ENCODE data around the gene PPM1D. TPM values are rescaled to one million over a fixed set of nuclear protein-coding genes. Genes with fewer than 3 reads are reported as not detected.

The PPM1D gene
- total and polyA plus RNA-seq, 2 of the 13 experiments (the other 11 are each of a cell fraction or from before 2014, with no cell fraction given) = 8.0 to 26.2 TPM

GRCh38 chr17:60560860-60561257, 39.1 kb upstream of the PPM1D start (continued):
- TF ChIP-seq ZSCAN31 (CRISPR knock-in tag; IDR thresholded peaks at IDR 0.05; ENCODE audit: low read depth) = peak; percentile 100
- peak in 1 of 2 experiments; percentile 44; a peak in 1 of 4 replicates for TF ChIP-seq POLR2A (IDR thresholded peaks at IDR 0.05; ENCODE audit: insufficient read depth in 1 of 2, low read depth in 2 of 2, low read length in 2 of 2)
- TF ChIP-seq TRIM24 (CRISPR knock-in tag; IDR thresholded peaks at IDR 0.05) = no peak
- 0 out of 2 replicates have a peak, but pooled peaks have one; percentile 11 for TF ChIP-seq AKAP8 (CRISPR knock-in tag; IDR thresholded peaks at IDR 0.05)
- TF ChIP-seq ZFP41 (CRISPR knock-in tag; IDR thresholded peaks at IDR 0.05; ENCODE audit: borderline replicate concordance) = no peak
- TF ChIP-seq ELF3 (CRISPR knock-in tag; IDR thresholded peaks at IDR 0.05) = peak; percentile 38; the same call in 1 of the 2 replicates

DNA sequence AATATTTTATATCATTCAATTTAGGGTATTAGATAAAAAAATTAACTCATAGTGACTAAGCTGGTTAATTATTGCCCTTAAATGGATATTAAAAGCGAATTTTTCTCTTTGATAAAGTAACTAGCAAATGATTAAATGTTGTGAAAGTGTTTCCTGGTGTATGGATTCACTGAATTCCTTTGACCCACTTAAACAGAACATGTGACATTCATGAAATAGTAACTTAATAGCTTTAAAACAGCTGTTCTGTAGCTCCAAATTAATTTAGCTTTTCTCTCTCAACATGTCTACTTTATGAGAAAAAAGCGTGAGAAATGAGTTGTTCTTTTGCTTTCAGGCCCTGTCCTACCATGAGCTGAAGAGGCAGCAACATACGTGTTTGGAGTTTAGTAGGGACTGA, 37.6 kb upstream of the PPM1D start:
- no peaks in the 10 kb centered on the region for H3K36me3 ChIP-seq (replicated peaks in 1 of 2; ENCODE audit: control insufficient read depth in 1 of 2, insufficient read depth in 2 of 2, low read length in 2 of 2)
- H2AFZ ChIP-seq (ENCODE audit: low read length) = peak overlapping the region; percentile 30
- FAIRE-seq = no peak
- POLR2A ChIA-PET = interaction anchor here (0.6 to 1.1 kb wide), 2 partner anchors 13 to 37 kb away, joined by 3 to 4 read pairs; no protein-coding TSS in a partner anchor
- in situ Hi-C loops (cut with HindIII; ENCODE audit: extremely low pct_ligation_motif_present, low pct_unique_long_range_greater_than_20kb) = no loop called here
- H3K4me1 ChIP-seq (ENCODE audit: insufficient read depth, low read length) = peaks cover 38% of the 10 kb centered on the region
- H4K20me1 ChIP-seq (ENCODE audit: insufficient read depth, low read length) = no peaks in the 10 kb centered on the region
- H3K4me3 ChIP-seq (replicated peaks in 1 of 3; ENCODE audit: insufficient read depth in 1 of 3, low read depth in 2 of 3, low read length in 3 of 3) = no peak overlapping the region
- CTCF ChIA-PET (ENCODE audit: low intra/inter-chr PET ratio, low total read pairs) = no interaction called here
- H3K79me2 ChIP-seq (ENCODE audit: insufficient read depth, low read length) = no peaks in the 10 kb centered on the region
- intact Hi-C loops (cut with micrococcal nuclease; ENCODE audit: unreplicated experiment) = no loop called here
- no peaks in the 10 kb centered on the region; a peak in 1 of 5 replicates for H3K27me3 ChIP-seq (ENCODE audit: control insufficient read depth in 1 of 2, insufficient read depth in 2 of 2, low read length in 2 of 2)
- ATAC-seq = no peak
- H3K4me2 ChIP-seq (ENCODE audit: low read depth, low read length) = no peak overlapping the region
- H3K9me3 ChIP-seq (ENCODE audit: low read length) = peaks cover 10% of the 10 kb centered on the region; the same call in 1 of the 2 replicates
- BruUV-seq (replicated peaks) = no TSS peak
- WGBS (ENCODE audit: low lambda C conversion rate) = 76% methylated on average over 3 of the region's 3 CpGs
- H3K9ac ChIP-seq (ENCODE audit: insufficient read depth, low read depth, low read length) = no peak overlapping the region
- DNase-seq (ENCODE audit: low spot score) = no peak
- H3K27ac ChIP-seq (ENCODE audit: extremely low read length, insufficient read depth, low read length) = no peak overlapping the region
- TF ChIP-seq ZNF143 (CRISPR knock-in tag; IDR thresholded peaks at IDR 0.05) = no peak

- Histone ChIP-seq H4K20me1 (ENCODE audit: insufficient read depth, low read length) (no peaks in the 10 kb centered on the region), H3K4me1 (ENCODE audit: insufficient read depth, low read length) (peaks cover 34% of the 10 kb centered on the region), H3K27ac (ENCODE audit: extremely low read length, insufficient read depth, low read length) (no peak overlapping the region), H3K4me3 (replicated peaks in 1 of 3; ENCODE audit: insufficient read depth in 1 of 3, low read depth in 2 of 3, low read length in 3 of 3) (no peak overlapping the region), H3K4me2 (ENCODE audit: low read depth, low read length) (no peak overlapping the region), H3K9ac (ENCODE audit: insufficient read depth, low read depth, low read length) (no peak overlapping the region), H3K79me2 (ENCODE audit: insufficient read depth, low read length) (no peaks in the 10 kb centered on the region), H3K36me3 (replicated peaks in 1 of 2; ENCODE audit: control insufficient read depth in 1 of 2, insufficient read depth in 2 of 2, low read length in 2 of 2) (no peaks in the 10 kb centered on the region), H2AFZ (ENCODE audit: low read length) (no peak overlapping the region), H3K9me3 (ENCODE audit: low read length) (no peaks in the 10 kb centered on the region), H3K27me3 (ENCODE audit: control insufficient read depth in 1 of 2, insufficient read depth in 2 of 2, low read length in 2 of 2) (no peaks in the 10 kb centered on the region; a peak in 1 of 5 replicates)
- ATAC-seq (no peak), FAIRE-seq (no peak), DNase-seq (ENCODE audit: low spot score) (peak; percentile 38)
- intact Hi-C loops (cut with micrococcal nuclease; ENCODE audit: unreplicated experiment) = no loop called here
- 0 out of 2 replicates have a peak, but pooled peaks have one; percentile 29 for TF ChIP-seq ZNF644 (CRISPR knock-in tag; IDR thresholded peaks at IDR 0.05; ENCODE audit: low read depth)
- peak; percentile 79 for TF ChIP-seq FOSL2 (CRISPR knock-in tag; IDR thresholded peaks at IDR 0.05)
- peak; percentile 45; the same call in 1 of the 2 replicates for TF ChIP-seq ZNF770 (CRISPR knock-in tag; IDR thresholded peaks at IDR 0.05)
- no peak for TF ChIP-seq IKZF1 (IDR thresholded peaks at IDR 0.05)
- peak; percentile 54; the same call in 1 of the 2 replicates for TF ChIP-seq HOMEZ (CRISPR knock-in tag; IDR thresholded peaks at IDR 0.05; ENCODE audit: low read depth)
- peak in 1 of 2 experiments; percentile 40; a peak in 1 of 4 replicates for TF ChIP-seq ATF4 (CRISPR knock-in tag; IDR thresholded peaks at IDR 0.05)
- no peak for TF ChIP-seq MEF2D (CRISPR knock-in tag; IDR thresholded peaks at IDR 0.05)
- 68% methylated on average over 2 of the region's 2 CpGs for WGBS (ENCODE audit: low lambda C conversion rate)
- ChIA-PET CTCF (ENCODE audit: low intra/inter-chr PET ratio, low total read pairs) (no interaction called here), POLR2A (interaction anchor here (0.7 kb wide), 1 partner anchor 112 kb away, joined by 3 read pairs; no protein-coding TSS in a partner anchor)
- in situ Hi-C loops (cut with HindIII; ENCODE audit: extremely low pct_ligation_motif_present, low pct_unique_long_range_greater_than_20kb) = no loop called here
- no TSS peak for BruUV-seq (replicated peaks)
These were observed 36.2 kb upstream of the PPM1D start for GRCh38 chr17:60563743-60564142.

Measured in HepG2 (cell line).